IPS DF 6.9 (cell line): Measurements from ENCODE around the gene FIG4.

Source experiments
- DNase-seq: peaks from one replicate; pipeline ENCODE4 v3.0.0-alpha.2; 2013; ENCODE audit warnings: low read depth, low spot score
- H3K27ac ChIP-seq: one replicate; pipeline ENCODE4 v1.5.1; 2013; ENCODE audit warnings: low read length, control low read depth
- H3K27me3 ChIP-seq: 2 replicates; pipeline ENCODE4 v1.6.1; 2013; ENCODE audit warnings: mild to moderate bottlenecking, low read length; ENCODE audit not compliant: control insufficient read depth, insufficient read depth
- H3K36me3 ChIP-seq: 2 replicates; pipeline ENCODE4 v1.6.1; 2013; ENCODE audit warnings: low read length; ENCODE audit not compliant: control insufficient read depth, insufficient read depth
- H3K4me1 ChIP-seq: 2 replicates; pipeline ENCODE4 v1.6.1; 2013; ENCODE audit warnings: low read length; ENCODE audit not compliant: control insufficient read depth, insufficient read depth
- H3K4me3 ChIP-seq: 2 replicates; pipeline ENCODE4 v1.5.1; 2013; ENCODE audit warnings: mild to moderate bottlenecking, low read length
- H3K9me3 ChIP-seq: 2 replicates; pipeline ENCODE4 v1.6.1; 2013; ENCODE audit warnings: low read length, inconsistent platforms; ENCODE audit not compliant: control insufficient read depth, insufficient read depth
- WGBS: extraction: QIAGEN DNeasy Blood & Tissue Kit; methylation state at CpG from one replicate; pipeline ENCODE4 v1.1.7; 2013; ENCODE audit warnings: mixed read lengths, missing lambda C conversion rate; ENCODE audit not compliant: insufficient read length, insufficient coverage; 5-methylcytosine and 5-hydroxymethylcytosine counted together

The FIG4 gene

DNA sequence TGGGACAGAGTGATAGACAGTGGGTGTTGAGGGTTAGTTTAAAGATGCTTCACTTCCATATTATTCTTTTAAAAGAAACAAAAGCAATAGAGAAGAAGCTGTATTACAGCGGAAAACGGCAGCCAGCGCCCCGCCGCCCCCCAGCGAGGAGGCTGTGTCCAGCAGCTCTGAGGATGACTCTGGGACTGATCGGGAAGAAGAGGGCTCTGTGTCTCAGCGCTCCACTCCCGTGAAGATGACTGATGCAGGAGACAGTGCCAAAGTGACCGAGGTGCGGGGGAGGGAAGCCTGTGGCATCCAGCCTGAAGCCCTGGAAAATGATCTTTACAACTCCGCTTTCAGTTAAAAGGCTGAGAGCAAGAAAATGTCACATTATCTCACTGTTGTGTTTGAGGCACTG, 100.2 kb downstream of the FIG4 start:
- WGBS: no CpG with 5 or more reads among the region's 12 CpGs
- H3K36me3 ChIP-seq: no peaks in the 10 kb centered on the region
- no peaks in the 10 kb centered on the region for H3K27me3 ChIP-seq
- no peak overlapping the region for H3K27ac ChIP-seq
- DNase-seq: no peak
- no peaks in the 10 kb centered on the region for H3K9me3 ChIP-seq
- H3K4me1 ChIP-seq: peaks cover 5% of the 10 kb centered on the region
- H3K4me3 ChIP-seq: no peak overlapping the region

DNA sequence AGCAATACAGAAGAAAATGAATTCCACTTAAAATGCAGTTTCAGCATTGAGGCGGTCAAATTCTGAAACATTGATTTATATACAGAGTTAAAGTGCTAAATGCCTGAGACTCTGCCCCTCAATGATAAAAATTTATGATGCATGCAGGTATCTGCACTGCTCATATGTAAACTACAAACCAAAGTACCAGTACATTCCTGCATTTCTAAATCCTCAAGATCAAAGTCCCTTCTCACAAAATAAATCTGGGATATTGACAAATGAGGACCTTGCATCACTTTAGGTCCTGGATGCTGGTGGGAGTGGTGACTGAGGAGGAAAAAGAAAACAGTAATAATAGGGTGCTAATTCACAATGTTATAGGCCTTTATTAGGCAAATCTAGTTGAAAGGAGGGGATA, 101.9 kb downstream of the FIG4 start:
- DNase-seq: no peak
- H3K4me1 ChIP-seq: peaks cover 5% of the 10 kb centered on the region
- no CpG with 5 or more reads among the region's 1 CpG for WGBS
- H3K9me3 ChIP-seq: no peaks in the 10 kb centered on the region
- no peak overlapping the region for H3K4me3 ChIP-seq
- no peak overlapping the region for H3K27ac ChIP-seq
- H3K27me3 ChIP-seq: no peaks in the 10 kb centered on the region
- no peaks in the 10 kb centered on the region for H3K36me3 ChIP-seq

DNA sequence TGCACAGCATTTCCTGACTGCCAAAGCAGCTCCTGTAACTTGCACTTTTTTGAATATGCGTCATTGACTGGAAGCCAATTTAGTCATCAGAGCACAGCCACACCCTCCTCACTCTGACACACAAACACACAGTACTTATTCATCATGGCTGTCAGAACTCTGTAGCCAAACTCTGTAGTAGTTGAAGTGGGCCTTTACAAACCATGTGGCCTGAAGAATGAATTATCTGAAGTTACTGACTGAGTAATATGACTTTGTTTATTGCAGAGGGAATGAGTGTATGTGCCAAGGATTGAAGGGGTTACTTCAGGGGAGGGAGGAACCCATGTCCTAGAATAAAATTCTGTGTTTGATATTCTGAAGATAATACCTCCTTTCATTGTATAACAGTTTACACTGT, 102.7 kb downstream of the FIG4 start:
- no peak overlapping the region for H3K27ac ChIP-seq
- WGBS: no CpG with 5 or more reads among the region's 1 CpG
- no peak for DNase-seq
- H3K36me3 ChIP-seq: no peaks in the 10 kb centered on the region
- H3K9me3 ChIP-seq: no peaks in the 10 kb centered on the region
- no peak overlapping the region for H3K4me3 ChIP-seq
- no peaks in the 10 kb centered on the region for H3K27me3 ChIP-seq
- peaks cover 5% of the 10 kb centered on the region for H3K4me1 ChIP-seq

DNA sequence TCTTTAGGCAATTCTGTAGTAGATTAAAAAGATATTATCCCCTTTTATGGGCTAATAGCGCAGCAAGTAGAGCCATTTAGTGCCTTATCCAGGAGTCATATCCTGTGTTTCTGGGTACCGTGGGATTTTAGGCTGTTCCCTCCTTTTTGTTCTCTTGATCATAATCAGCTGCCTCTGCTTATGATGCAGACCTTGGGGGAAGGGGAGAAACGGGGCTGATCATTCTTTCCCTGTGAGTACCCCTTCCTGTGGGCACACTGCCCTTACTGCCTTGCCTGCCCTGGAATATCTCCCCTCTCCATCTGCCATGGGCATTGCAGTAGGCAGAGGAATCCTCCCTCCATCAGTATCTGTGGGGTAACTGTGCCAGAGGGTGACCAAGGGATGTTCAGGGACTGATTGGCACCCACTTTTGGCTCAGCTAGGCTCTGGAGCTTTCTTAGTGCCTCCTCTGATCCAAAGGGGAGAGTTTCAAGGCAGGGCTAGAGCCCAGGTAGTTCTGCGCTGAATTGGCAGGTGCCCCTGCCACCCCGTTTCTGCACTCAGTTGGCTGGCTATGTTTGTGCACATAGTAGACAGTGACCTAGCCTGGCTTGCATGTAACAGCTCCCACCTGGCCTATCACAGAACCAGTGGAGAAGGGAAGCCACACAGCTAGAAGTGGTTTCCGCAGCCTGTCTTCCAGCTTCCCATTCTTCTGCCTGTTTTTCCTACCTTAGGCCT, 103.3 kb downstream of the FIG4 start:
- Histone ChIP-seq H3K4me3 (no peak overlapping the region), H3K27me3 (no peaks in the 10 kb centered on the region), H3K36me3 (no peaks in the 10 kb centered on the region), H3K4me1 (peaks cover 5% of the 10 kb centered on the region), H3K27ac (no peak overlapping the region), H3K9me3 (no peaks in the 10 kb centered on the region)
- no CpG with 5 or more reads among the region's 6 CpGs for WGBS
- DNase-seq: no peak

DNA sequence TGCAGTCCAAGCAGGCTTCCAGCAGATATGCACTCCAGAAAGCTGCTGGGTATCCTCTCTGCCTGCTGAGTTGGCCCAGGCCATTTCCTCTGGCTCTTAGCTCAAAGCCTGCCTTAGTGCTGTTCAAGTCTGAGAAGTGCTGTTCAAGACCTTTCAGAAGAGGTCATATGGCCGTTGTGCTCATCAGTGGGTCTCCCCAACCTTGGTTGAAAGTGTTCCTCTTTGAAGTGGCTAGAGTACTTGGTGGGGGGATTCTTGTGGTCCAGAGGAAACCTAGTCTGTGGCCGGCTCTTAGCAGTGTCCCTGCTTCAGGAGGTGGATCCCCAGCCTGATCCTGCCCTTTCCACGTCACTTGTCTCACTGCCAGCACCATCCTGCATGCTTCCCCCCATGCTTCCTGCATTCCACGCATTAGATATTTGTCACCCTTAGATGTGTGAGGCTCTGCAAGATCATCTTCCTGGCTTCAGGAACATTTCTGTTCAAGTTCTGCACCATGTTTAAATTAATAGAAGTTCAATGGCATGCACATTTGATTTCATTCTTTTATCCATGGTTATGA, 105.0 kb downstream of the FIG4 start:
- Histone ChIP-seq H3K27ac (no peak overlapping the region), H3K27me3 (no peaks in the 10 kb centered on the region), H3K9me3 (no peaks in the 10 kb centered on the region), H3K4me3 (no peak overlapping the region), H3K36me3 (no peaks in the 10 kb centered on the region), H3K4me1 (peaks cover 5% of the 10 kb centered on the region)
- no peak for DNase-seq
- no CpG with 5 or more reads among the region's 4 CpGs for WGBS

DNA sequence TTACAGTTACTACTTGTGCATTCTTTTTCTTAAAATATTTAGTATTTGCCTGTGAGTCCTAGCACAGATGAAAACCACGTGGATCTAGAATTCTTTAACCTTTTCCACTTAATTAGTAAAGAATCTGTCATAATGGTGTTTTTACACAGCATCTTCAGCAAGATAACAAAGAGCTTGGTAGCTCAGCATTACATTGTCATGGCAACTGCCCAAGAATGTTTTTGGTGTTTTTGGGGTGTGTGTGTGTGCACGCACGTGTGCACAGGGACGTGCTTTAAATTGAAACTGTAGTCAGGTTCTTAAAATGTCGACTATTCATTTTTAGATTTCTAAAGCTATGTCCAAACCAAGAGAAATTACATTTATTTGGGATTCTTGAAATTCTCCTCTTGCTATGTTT, 108.0 kb downstream of the FIG4 start:
- Histone ChIP-seq H3K27ac (no peak overlapping the region), H3K9me3 (no peaks in the 10 kb centered on the region), H3K27me3 (no peaks in the 10 kb centered on the region), H3K4me3 (no peak overlapping the region), H3K4me1 (peaks cover 3% of the 10 kb centered on the region; the same call in 1 of the 2 replicates), H3K36me3 (no peaks in the 10 kb centered on the region)
- no CpG with 5 or more reads among the region's 5 CpGs for WGBS
- no peak for DNase-seq

DNA sequence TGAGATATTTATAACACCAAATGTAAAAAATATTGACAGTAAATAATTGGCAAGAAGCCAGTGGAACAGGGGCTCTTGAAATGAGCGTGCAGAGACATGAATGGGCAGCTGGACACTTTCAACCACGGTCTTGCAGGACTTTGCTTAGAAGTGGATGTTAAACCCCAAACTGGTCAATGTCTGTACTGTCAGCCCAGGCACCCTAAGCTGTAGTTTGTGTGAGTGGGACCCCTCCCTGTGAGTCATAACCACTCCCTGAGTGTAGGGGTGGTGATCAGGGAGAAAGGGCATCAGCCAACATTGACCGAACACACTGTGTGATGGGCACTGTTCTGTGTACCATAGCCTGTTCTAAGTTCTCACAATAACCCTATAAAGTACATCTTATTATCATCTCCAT, 108.6 kb downstream of the FIG4 start:
- Histone ChIP-seq H3K36me3 (no peaks in the 10 kb centered on the region), H3K4me3 (no peak overlapping the region), H3K9me3 (no peaks in the 10 kb centered on the region), H3K27ac (no peak overlapping the region), H3K4me1 (peaks cover 3% of the 10 kb centered on the region; the same call in 1 of the 2 replicates), H3K27me3 (no peaks in the 10 kb centered on the region)
- WGBS: no CpG with 5 or more reads among the region's 3 CpGs
- DNase-seq: no peak

DNA sequence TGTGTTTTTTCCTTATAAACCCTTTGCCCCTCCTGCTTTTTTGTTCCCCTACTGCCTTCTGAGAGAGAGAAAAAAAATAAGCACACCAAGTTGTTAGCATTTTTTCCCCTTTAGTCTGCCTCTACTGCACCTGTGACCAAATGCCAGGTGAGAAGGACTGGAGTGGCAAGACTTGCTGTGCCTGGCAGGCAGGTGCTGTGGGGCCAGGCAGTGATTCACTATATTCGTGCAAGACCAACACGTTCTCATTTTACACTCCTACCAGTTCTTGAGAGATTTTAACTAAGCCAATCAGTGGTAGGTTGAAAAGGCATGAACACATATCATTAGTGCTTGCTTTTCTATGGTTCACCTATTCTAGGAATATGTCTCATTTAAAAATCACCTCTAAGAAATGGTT, 109.7 kb downstream of the FIG4 start:
- Histone ChIP-seq H3K27me3 (no peaks in the 10 kb centered on the region), H3K4me1 (peaks cover 3% of the 10 kb centered on the region; the same call in 1 of the 2 replicates), H3K27ac (no peak overlapping the region), H3K9me3 (no peaks in the 10 kb centered on the region), H3K36me3 (no peaks in the 10 kb centered on the region), H3K4me3 (no peak overlapping the region)
- no CpG with 5 or more reads among the region's 2 CpGs for WGBS
- no peak for DNase-seq

DNA sequence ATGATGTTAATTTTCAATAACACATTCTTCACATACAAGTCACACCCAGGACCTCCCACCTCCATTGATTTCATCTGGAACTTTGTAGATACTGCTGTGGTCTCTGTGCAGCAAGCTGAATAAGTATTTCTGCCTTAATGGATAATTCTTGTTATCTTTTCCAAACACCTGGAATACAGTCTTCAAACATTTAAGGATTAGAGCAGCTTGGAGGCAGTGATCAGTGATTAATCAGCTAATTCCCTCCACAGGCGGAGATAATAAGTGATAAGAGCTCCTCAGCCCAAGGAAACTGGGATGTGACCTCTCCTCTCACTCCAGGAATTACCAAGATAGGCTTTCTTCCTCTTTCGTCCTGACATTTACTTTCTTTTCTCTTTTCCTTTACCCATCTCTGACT, 110.7 kb downstream of the FIG4 start:
- H3K4me1 ChIP-seq: no peaks in the 10 kb centered on the region
- no CpG with 5 or more reads among the region's 2 CpGs for WGBS
- no peak overlapping the region for H3K27ac ChIP-seq
- H3K36me3 ChIP-seq: no peaks in the 10 kb centered on the region
- H3K9me3 ChIP-seq: no peaks in the 10 kb centered on the region
- no peaks in the 10 kb centered on the region for H3K27me3 ChIP-seq
- no peak overlapping the region for H3K4me3 ChIP-seq
- DNase-seq: no peak

DNA sequence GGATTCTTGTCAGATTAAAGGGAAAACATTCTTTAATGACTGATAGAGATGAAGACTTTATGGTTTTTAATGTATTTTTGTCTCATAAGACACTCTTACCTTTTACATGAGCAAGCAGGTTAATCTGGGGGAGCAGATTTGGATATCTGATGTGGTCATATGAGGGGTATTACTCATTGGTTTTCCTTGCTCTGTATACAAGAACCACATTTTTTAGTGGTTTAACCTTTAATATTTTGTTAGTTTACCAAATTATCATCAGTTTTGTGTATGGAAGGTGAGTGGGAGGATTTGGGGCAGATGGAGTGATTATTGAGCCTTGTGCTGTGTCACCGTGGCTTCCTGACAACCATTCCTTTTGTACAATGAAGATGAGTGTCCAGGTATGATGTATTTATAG, 112.9 kb downstream of the FIG4 start:
- no peak for DNase-seq
- Histone ChIP-seq H3K27me3 (no peaks in the 10 kb centered on the region), H3K36me3 (no peaks in the 10 kb centered on the region), H3K27ac (no peak overlapping the region), H3K9me3 (no peaks in the 10 kb centered on the region), H3K4me3 (no peak overlapping the region), H3K4me1 (no peaks in the 10 kb centered on the region)
- WGBS: no CpG with 5 or more reads among the region's 1 CpG

DNA sequence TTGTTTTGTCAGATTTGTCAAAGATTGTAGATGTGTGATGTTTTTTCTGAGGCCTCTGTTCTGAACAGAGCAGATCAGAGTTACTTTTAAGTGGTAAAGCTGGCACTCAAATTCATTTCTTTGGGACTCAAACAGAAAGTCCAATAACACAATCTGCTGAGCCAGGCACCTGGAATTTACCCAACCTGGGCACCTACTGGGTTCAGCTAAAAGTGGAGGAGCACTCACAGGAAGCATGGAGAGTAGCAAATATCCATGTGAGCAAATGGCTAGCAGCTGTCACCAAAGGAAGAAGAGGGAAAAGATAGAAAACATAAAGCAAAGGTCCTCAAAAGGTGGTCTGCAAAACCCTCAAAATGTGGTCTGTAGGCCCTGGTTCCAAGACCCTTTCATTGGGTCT, 116.8 kb downstream of the FIG4 start:
- no peaks in the 10 kb centered on the region for H3K27me3 ChIP-seq
- no peak for DNase-seq
- no peaks in the 10 kb centered on the region for H3K4me1 ChIP-seq
- H3K27ac ChIP-seq: no peak overlapping the region
- H3K9me3 ChIP-seq: no peaks in the 10 kb centered on the region
- H3K36me3 ChIP-seq: no peaks in the 10 kb centered on the region
- H3K4me3 ChIP-seq: no peak overlapping the region
